Lung (tissue), 12 donors: ENCODE measurements around the gene PRG3. TPM values are rescaled to one million over a fixed set of nuclear protein-coding genes. Genes with fewer than 3 reads are reported as not detected.

Source experiments
- ATAC-seq: fragments of 200-7000 bp; cut with Tn5 transposase; one replicate; pipeline ENCODE4 v1.9.1; 2020; ENCODE audit warnings: moderate number of reproducible peaks; ENCODE audit not compliant: insufficient read depth, low FRiP score
- DNase-seq, 3 donors: peaks; one replicate each; pipeline ENCODE4 v3.0.0-alpha.2; 2013 to 2017
- H3K27ac ChIP-seq, 2 donors: one replicate each; pipeline ENCODE4 v1.5.1; 2013; ENCODE audit warnings: mild to moderate bottlenecking in 2 of 2, moderate library complexity in 2 of 2, control low read depth in 1 of 2, inconsistent platforms in 1 of 2, low read depth in 1 of 2, low read length in 1 of 2
- H3K27me3 ChIP-seq, 3 donors: one replicate each; pipeline ENCODE4 v1.5.1; 2013; ENCODE audit warnings: low read length in 2 of 3; ENCODE audit not compliant: control insufficient read depth in 3 of 3, insufficient read depth in 3 of 3
- H3K36me3 ChIP-seq, 4 donors: one replicate each; pipeline ENCODE4 v1.5.1; 2013; ENCODE audit warnings: low read length in 4 of 4, mild to moderate bottlenecking in 1 of 4, moderate library complexity in 1 of 4; ENCODE audit not compliant: control insufficient read depth in 4 of 4, insufficient read depth in 4 of 4
- H3K4me1 ChIP-seq, 5 donors: one replicate each; pipeline ENCODE4 v1.5.1; 2013; ENCODE audit warnings: low read length in 5 of 5, mild to moderate bottlenecking in 2 of 5, moderate library complexity in 1 of 5; ENCODE audit not compliant: control insufficient read depth in 5 of 5, insufficient read depth in 5 of 5
- H3K4me3 ChIP-seq: one replicate; pipeline ENCODE4 v1.5.1; 2013; ENCODE audit warnings: mild to moderate bottlenecking, control low read depth, moderate library complexity
- H3K9ac ChIP-seq, 2 donors: one replicate each; pipeline ENCODE4 v1.5.1; 2013; ENCODE audit warnings: low read length in 2 of 2, control low read depth in 1 of 2; ENCODE audit not compliant: insufficient read depth in 1 of 2
- H3K9me3 ChIP-seq, 4 donors: one replicate each; pipeline ENCODE4 v1.5.1; 2013; ENCODE audit warnings: low read length in 3 of 4, mild to moderate bottlenecking in 1 of 4, moderate library complexity in 1 of 4; ENCODE audit not compliant: control insufficient read depth in 4 of 4, insufficient read depth in 3 of 4
- CTCF ChIP-seq: IDR thresholded peaks from 2 replicates; pipeline ENCODE4 v1.5.1; 2012; ENCODE audit warnings: mild to moderate bottlenecking; ENCODE audit errors: control extremely low read depth, extremely low read depth
- WGBS, 2 donors: extraction: QIAGEN DNeasy Blood & Tissue Kit; methylation state at CpG; one replicate each; pipeline ENCODE4 v1.1.7; 2013; 5-methylcytosine and 5-hydroxymethylcytosine counted together
- polyA plus RNA-seq, 2 donors: library from polyadenylated mRNA; stranded (reverse); fragments of 200-250 nt; gene quantifications; one replicate each; pipeline ENCODE4 v1.2.1, GENCODE V29; 2013
- total RNA-seq, 2 donors: library from RNA; depleted of rRNA in 1 of 2; stranded (reverse); fragments of >200 nt in 1 of 2; gene quantifications; one replicate each; pipeline ENCODE4 v1.2.1, GENCODE V29; 2014 to 2021
- donor health status: control.
- donor health status: control.
- donor health status: Bipolar disorder and iron deficiency.
- donor health status: healthy.
- donor health status: DM: yes; HTN: yes; CAD: no.

PRG3 gene
- total and polyA plus RNA-seq, 4 donors = 0.63 to 1.4 TPM; not detected in 2

GRCh38 chr11:57373146-57373545 is 7.8 kb downstream of the PRG3 start:
- TF ChIP-seq CTCF = no peak

GRCh38 chr11:57370941-57371340 is 10.0 kb downstream of the PRG3 start:
- H3K9ac ChIP-seq = no peak overlapping the region
- peaks cover 0 to 2% (median 0%) of the 10 kb centered on the region in 3 donors for H3K27me3 ChIP-seq
- H3K4me1 ChIP-seq = peaks cover 0 to 6% (median 0%) of the 10 kb centered on the region in 5 donors
- no peak for TF ChIP-seq CTCF
- DNase-seq (no peak), ATAC-seq (no peak)
- no peaks in the 10 kb centered on the region for H3K9me3 ChIP-seq
- no peaks in the 10 kb centered on the region for H3K36me3 ChIP-seq
- no peak overlapping the region for H3K27ac ChIP-seq
- no peak overlapping the region for H3K4me3 ChIP-seq

More at GRCh38 chr11:57373146-57373545, 7.8 kb downstream of the PRG3 start:
- Histone ChIP-seq H3K27me3 (peaks cover 0 to 2% (median 0%) of the 10 kb centered on the region in 3 donors), H3K9ac (no peak overlapping the region), H3K27ac (no peak overlapping the region), H3K4me3 (no peak overlapping the region), H3K36me3 (no peaks in the 10 kb centered on the region), H3K9me3 (no peaks in the 10 kb centered on the region), H3K4me1 (peaks cover 0 to 3% (median 0%) of the 10 kb centered on the region in 5 donors)
- ATAC-seq = no peak
- 53 to 63% methylated on average over 3 of the region's 3 CpGs for WGBS, 2 donors
- DNase-seq = no peak

- H3K27ac ChIP-seq = no peak overlapping the region
- H3K27me3 ChIP-seq = peaks cover 0 to 2% (median 0%) of the 10 kb centered on the region in 3 donors
- peaks cover 0 to 6% (median 0%) of the 10 kb centered on the region in 5 donors for H3K4me1 ChIP-seq
- no peak overlapping the region for H3K4me3 ChIP-seq
- TF ChIP-seq CTCF = no peak
- 93 to 94% methylated on average over 7 of the region's 7 CpGs for WGBS, 2 donors
- ATAC-seq (no peak), DNase-seq (no peak)
- no peaks in the 10 kb centered on the region for H3K36me3 ChIP-seq
- H3K9me3 ChIP-seq = no peaks in the 10 kb centered on the region
- no peak overlapping the region for H3K9ac ChIP-seq
Measured at GRCh38 chr11:57370251-57370650, 10.7 kb downstream of the PRG3 start.

- no peak overlapping the region for H3K4me3 ChIP-seq
- H3K4me1 ChIP-seq = peaks cover 0 to 6% (median 0%) of the 10 kb centered on the region in 5 donors
- ATAC-seq = no peak
- H3K27ac ChIP-seq = no peak overlapping the region
- no peaks in the 10 kb centered on the region for H3K36me3 ChIP-seq
- 64 to 66% methylated on average over 5 of the region's 5 CpGs for WGBS, 2 donors
- no peak overlapping the region for H3K9ac ChIP-seq
- TF ChIP-seq CTCF = no peak
- no peak for DNase-seq
- no peaks in the 10 kb centered on the region for H3K9me3 ChIP-seq
- peaks cover 0 to 2% (median 0%) of the 10 kb centered on the region in 3 donors for H3K27me3 ChIP-seq
Measured at GRCh38 chr11:57368845-57369232, 12.1 kb downstream of the PRG3 start.
